ENCODE data around the gene NADSYN1.

GRCh38 chr11:71446150-71446549 is 6.9 kb upstream of the NADSYN1 start:
- TF ChIP-seq CTCF (IDR thresholded peaks at IDR 0.05; ENCODE audit: low read length) (no peak), EZH2 (IDR thresholded peaks at IDR 0.05; ENCODE audit: borderline replicate concordance, low read length) (no peak)
